GM12865 (cell line): ENCODE measurements around the gene PAIP2B.

ENCODE experiments used
- DNase-seq: peaks from one replicate; pipeline ENCODE4 v3.0.0; 2010; ENCODE audit warnings: low read depth
- H3K4me3 ChIP-seq: 2 replicates; pipeline ENCODE4 v1.5.1; 2011; ENCODE audit warnings: mild to moderate bottlenecking, low read depth, low read length, control low read depth
- CTCF ChIP-seq: IDR thresholded peaks from 2 replicates; pipeline ENCODE4 v1.5.1; 2011; ENCODE audit warnings: low read length, control low read depth, low read depth, inconsistent platforms; ENCODE audit not compliant: insufficient read depth; ENCODE audit errors: missing control alignments

Gene PAIP2B

DNA sequence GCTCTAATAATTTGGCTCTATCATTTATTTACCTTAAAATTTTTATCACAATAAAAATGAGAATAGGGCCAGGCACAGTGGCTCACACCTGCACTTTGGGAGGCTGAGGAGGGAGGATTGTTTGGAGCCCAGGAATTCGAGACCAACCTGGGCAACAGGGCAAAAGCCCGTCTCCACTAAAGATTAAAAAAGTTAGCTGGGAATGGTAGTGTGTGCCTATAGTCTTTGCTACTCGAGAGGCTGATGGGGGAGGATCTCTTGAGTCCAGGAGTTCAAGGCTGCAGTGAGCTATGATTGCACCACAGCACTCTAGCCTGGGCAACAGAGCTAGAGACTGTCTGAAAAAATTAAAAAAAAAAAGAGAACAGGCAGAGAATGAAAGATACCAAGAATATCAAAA, 90.7 kb downstream of the PAIP2B start:
- no peak for DNase-seq
- TF ChIP-seq CTCF, result no peak
- no peak overlapping the region for H3K4me3 ChIP-seq

- H3K4me3 ChIP-seq, result no peak overlapping the region
- DNase-seq, result no peak
- no peak for TF ChIP-seq CTCF
Measured at GRCh38 chr2:71133603-71134002, 93.3 kb downstream of the PAIP2B start.
